Head of caudate nucleus (tissue), 42 donors: ENCODE measurements around the gene PDXK.

ENCODE experiments used
- DNase-seq, 42 donors: peaks; one replicate each; pipeline versions ENCODE4 v3.0.0 to v3.0.0-alpha.2; 2020 to 2021; ENCODE audit warnings: mixed read lengths in 7 of 42
- intact Hi-C: fragments of 100-400 bp; cut with DNase I; formaldehyde crosslinking; loops from one replicate; pipeline ENCODE4 v1.15.0; 2022

PDXK gene

GRCh38 chr21:43808832-43809251 is 89.9 kb downstream of the PDXK start:
- intact Hi-C loops = no loop called here
- peak in 35 of 42 donors; percentile 23 to 85 (median 56) for DNase-seq

- DNase-seq = no peak
- intact Hi-C loops = no loop called here
Measured at GRCh38 chr21:43809346-43809799, 90.4 kb downstream of the PDXK start.

GRCh38 chr21:43809853-43810504 is 91.0 kb downstream of the PDXK start:
- DNase-seq = no peak
- intact Hi-C loops = no loop called here

- intact Hi-C loops = no loop called here
- DNase-seq = peak; percentile 73 to 95 (median 89)
Measured at GRCh38 chr21:43810505-43811261, 91.8 kb downstream of the PDXK start.

- no peak for DNase-seq
- intact Hi-C loops = no loop called here
Measured at GRCh38 chr21:43811262-43812105, 92.6 kb downstream of the PDXK start.
